Measurements from ENCODE around the gene ACBD4.

DNA sequence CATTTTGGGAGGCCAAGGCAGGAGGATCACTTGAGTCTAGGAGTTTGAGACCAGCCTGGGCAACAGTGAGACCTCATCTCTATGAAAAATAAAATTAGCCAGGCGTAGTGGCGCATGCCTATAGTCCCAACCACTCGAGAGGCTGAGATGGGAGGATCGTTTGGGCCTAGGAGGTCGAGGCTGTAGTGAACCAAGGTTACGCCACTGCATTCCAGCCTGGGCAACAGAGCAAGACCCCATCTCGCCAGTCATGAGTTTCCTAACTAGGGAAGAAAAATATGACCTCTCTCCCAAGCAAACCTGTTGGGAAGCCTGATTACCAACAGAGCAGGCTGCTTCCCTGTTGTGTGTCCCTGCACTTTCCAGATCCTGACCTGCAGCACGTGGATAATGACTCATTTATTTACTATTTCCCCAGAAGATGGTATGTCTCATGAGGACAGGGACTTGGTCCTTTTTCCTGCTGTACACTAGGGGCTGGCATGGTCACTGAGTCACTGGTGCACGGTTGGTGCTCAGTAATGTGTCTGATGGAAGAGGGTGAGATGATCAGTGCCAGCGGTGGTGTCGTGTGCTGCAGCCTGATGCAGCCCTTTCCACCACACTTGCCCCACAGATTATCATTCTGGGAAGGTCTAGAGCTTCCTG lies 43.6 kb upstream of the ACBD4 start:
- TF ChIP-seq, protein P1, sequence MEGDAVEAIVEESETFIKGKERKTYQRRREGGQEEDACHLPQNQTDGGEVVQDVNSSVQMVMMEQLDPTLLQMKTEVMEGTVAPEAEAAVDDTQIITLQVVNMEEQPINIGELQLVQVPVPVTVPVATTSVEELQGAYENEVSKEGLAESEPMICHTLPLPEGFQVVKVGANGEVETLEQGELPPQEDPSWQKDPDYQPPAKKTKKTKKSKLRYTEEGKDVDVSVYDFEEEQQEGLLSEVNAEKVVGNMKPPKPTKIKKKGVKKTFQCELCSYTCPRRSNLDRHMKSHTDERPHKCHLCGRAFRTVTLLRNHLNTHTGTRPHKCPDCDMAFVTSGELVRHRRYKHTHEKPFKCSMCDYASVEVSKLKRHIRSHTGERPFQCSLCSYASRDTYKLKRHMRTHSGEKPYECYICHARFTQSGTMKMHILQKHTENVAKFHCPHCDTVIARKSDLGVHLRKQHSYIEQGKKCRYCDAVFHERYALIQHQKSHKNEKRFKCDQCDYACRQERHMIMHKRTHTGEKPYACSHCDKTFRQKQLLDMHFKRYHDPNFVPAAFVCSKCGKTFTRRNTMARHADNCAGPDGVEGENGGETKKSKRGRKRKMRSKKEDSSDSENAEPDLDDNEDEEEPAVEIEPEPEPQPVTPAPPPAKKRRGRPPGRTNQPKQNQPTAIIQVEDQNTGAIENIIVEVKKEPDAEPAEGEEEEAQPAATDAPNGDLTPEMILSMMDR (IDR thresholded peaks at IDR 0.05; ENCODE audit: insufficient read depth, low read length): no peak
- TF ChIP-seq, protein P2, sequence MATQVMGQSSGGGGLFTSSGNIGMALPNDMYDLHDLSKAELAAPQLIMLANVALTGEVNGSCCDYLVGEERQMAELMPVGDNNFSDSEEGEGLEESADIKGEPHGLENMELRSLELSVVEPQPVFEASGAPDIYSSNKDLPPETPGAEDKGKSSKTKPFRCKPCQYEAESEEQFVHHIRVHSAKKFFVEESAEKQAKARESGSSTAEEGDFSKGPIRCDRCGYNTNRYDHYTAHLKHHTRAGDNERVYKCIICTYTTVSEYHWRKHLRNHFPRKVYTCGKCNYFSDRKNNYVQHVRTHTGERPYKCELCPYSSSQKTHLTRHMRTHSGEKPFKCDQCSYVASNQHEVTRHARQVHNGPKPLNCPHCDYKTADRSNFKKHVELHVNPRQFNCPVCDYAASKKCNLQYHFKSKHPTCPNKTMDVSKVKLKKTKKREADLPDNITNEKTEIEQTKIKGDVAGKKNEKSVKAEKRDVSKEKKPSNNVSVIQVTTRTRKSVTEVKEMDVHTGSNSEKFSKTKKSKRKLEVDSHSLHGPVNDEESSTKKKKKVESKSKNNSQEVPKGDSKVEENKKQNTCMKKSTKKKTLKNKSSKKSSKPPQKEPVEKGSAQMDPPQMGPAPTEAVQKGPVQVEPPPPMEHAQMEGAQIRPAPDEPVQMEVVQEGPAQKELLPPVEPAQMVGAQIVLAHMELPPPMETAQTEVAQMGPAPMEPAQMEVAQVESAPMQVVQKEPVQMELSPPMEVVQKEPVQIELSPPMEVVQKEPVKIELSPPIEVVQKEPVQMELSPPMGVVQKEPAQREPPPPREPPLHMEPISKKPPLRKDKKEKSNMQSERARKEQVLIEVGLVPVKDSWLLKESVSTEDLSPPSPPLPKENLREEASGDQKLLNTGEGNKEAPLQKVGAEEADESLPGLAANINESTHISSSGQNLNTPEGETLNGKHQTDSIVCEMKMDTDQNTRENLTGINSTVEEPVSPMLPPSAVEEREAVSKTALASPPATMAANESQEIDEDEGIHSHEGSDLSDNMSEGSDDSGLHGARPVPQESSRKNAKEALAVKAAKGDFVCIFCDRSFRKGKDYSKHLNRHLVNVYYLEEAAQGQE (IDR thresholded peaks at IDR 0.05; ENCODE audit: insufficient replicate concordance, low read depth): no peak
- TF ChIP-seq POLR2AphosphoS5 (IDR thresholded peaks at IDR 0.05; ENCODE audit: low read depth) (no peak), SPI1 (IDR thresholded peaks at IDR 0.05; ENCODE audit: borderline replicate concordance, low read depth) (no peak)
